ENCODE data around the gene AMMECR1.

GRCh38 chrX:110245011-110245410 lies 72.9 kb downstream of the AMMECR1 start:
- TF ChIP-seq CTCF (IDR thresholded peaks at IDR 0.05) (no peak), ZFX (IDR thresholded peaks at IDR 0.05; ENCODE audit: borderline replicate concordance) (no peak)
